IMR-90 (cell line): ENCODE data around the gene TTC39C. TPM values are rescaled to one million over a fixed set of nuclear protein-coding genes. Genes with fewer than 3 reads are reported as not detected.

Experiments
- ATAC-seq: fragments of 200-7000 bp; cut with Tn5 transposase; 2 replicates; pipeline ENCODE4 v1.9.1; 2020; ENCODE audit warnings: low read depth, mild to moderate bottlenecking, moderate library complexity
- BruUV-seq: library from RNA; stranded (reverse); fragments of 400-500 nt; replicated peaks from 2 replicates; lab custom pipeline; 2021; lab: Mats Ljungman, UMichigan
- CTCF ChIA-PET: fragments of 300-600 bp; formaldehyde crosslinking; extraction: SDS; loops from one replicate; lab custom pipeline; 2021; ENCODE audit warnings: antibody characterized with exemption; lab: Yijun Ruan, JAX
- POLR2A ChIA-PET: fragments of 300-600 bp; sonication (Branson Sonifier 250); formaldehyde crosslinking; loops from one replicate; lab custom pipeline; 2022; ENCODE audit warnings: antibody characterized with exemption; ENCODE audit not compliant: unreplicated experiment; lab: Charles Lee
- DNase-seq: peaks from one replicate; pipeline ENCODE4 v3.0.0; 2013
- H2AFZ ChIP-seq: replicated peaks from 2 replicates; pipeline ENCODE3; 2013; ENCODE audit warnings: low read length, mild to moderate bottlenecking; ENCODE audit not compliant: poor library complexity
- H2AK5ac ChIP-seq: 2 replicates; pipeline ENCODE4 v1.6.1; 2013; ENCODE audit warnings: low read depth, low read length, inconsistent platforms
- H2AK9ac ChIP-seq: replicated peaks from 2 replicates; pipeline ENCODE3; 2013; ENCODE audit warnings: mild to moderate bottlenecking, low read depth, low read length, moderate library complexity; ENCODE audit not compliant: poor library complexity
- H2BK120ac ChIP-seq: 2 replicates; pipeline ENCODE4 v1.6.1; 2013; ENCODE audit warnings: low read depth, low read length, inconsistent platforms
- H2BK15ac ChIP-seq: 3 replicates; pipeline ENCODE4 v1.6.1; 2013; ENCODE audit warnings: low read depth, low read length, inconsistent platforms
- H2BK20ac ChIP-seq: 2 replicates; pipeline ENCODE4 v1.6.1; 2013; ENCODE audit warnings: low read depth, mild to moderate bottlenecking, inconsistent platforms, low read length, moderate library complexity
- H2BK5ac ChIP-seq: 2 replicates; pipeline ENCODE4 v1.6.1; 2013; ENCODE audit warnings: mild to moderate bottlenecking, low read depth, low read length, inconsistent platforms; ENCODE audit not compliant: poor library complexity, severe bottlenecking
- H3K14ac ChIP-seq: replicated peaks from 2 replicates; pipeline ENCODE4 v1.6.1; 2013; ENCODE audit warnings: low read depth, low read length, inconsistent platforms
- H3K18ac ChIP-seq: 2 replicates; pipeline ENCODE4 v1.6.1; 2013; ENCODE audit warnings: low read depth, low read length, control low read depth
- H3K23ac ChIP-seq: 2 replicates; pipeline ENCODE4 v1.6.1; 2013; ENCODE audit warnings: low read depth, low read length, inconsistent platforms
- H3K27ac ChIP-seq: 2 replicates; pipeline ENCODE4 v1.5.1; 2013; ENCODE audit warnings: mild to moderate bottlenecking, control low read depth, low read length; ENCODE audit not compliant: insufficient read depth
- H3K27me3 ChIP-seq: 2 replicates; pipeline ENCODE4 v1.6.1; 2013; ENCODE audit warnings: low read length; ENCODE audit not compliant: control insufficient read depth, insufficient read depth
- H3K36me3 ChIP-seq: 2 replicates; pipeline ENCODE4 v1.6.1; 2013; ENCODE audit warnings: low read length, mixed read lengths; ENCODE audit not compliant: control insufficient read depth, insufficient read depth
- H3K4ac ChIP-seq: 2 replicates; pipeline ENCODE4 v1.6.1; 2013; ENCODE audit warnings: low read depth, low read length, inconsistent platforms
- H3K4me1 ChIP-seq: 2 replicates; pipeline ENCODE4 v1.6.1; 2013; ENCODE audit warnings: low read length, mixed read lengths; ENCODE audit not compliant: control insufficient read depth, insufficient read depth
- H3K4me2 ChIP-seq: 2 replicates; pipeline ENCODE4 v1.6.1; 2013; ENCODE audit warnings: low read depth, mild to moderate bottlenecking, control low read depth, low read length, moderate library complexity
- H3K4me3 ChIP-seq: 2 replicates; pipeline ENCODE4 v1.5.1; 2013; ENCODE audit warnings: low read depth, mild to moderate bottlenecking, control low read depth, low read length, moderate library complexity; ENCODE audit not compliant: insufficient read depth
- H3K56ac ChIP-seq: 2 replicates; pipeline ENCODE4 v1.6.1; 2013; ENCODE audit warnings: low read length, inconsistent platforms; ENCODE audit not compliant: insufficient read depth; ENCODE audit errors: extremely low read depth
- H3K79me1 ChIP-seq, 2 experiments: 2 replicates each; pipeline ENCODE4 v1.6.1; 2013; ENCODE audit warnings: low read length in 2 of 2, inconsistent platforms in 1 of 2, low read depth in 1 of 2
- H3K9ac ChIP-seq: 2 replicates; pipeline ENCODE4 v1.6.1; 2013; ENCODE audit warnings: low read depth, low read length, control low read depth
- H3K9me1 ChIP-seq: 2 replicates; pipeline ENCODE4 v1.6.1; 2013; ENCODE audit warnings: low read length, inconsistent platforms; ENCODE audit not compliant: insufficient read depth
- H3K9me3 ChIP-seq: 2 replicates; pipeline ENCODE4 v1.6.1; 2013; ENCODE audit warnings: low read length; ENCODE audit not compliant: control insufficient read depth, insufficient read depth
- H4K20me1 ChIP-seq: 2 replicates; pipeline ENCODE4 v1.6.1; 2013; ENCODE audit warnings: low read length, inconsistent platforms; ENCODE audit not compliant: insufficient read depth
- H4K5ac ChIP-seq: 2 replicates; pipeline ENCODE4 v1.6.1; 2013; ENCODE audit warnings: mild to moderate bottlenecking, low read depth, low read length, control low read depth
- H4K8ac ChIP-seq, 2 experiments: 2 replicates each; pipeline ENCODE4 v1.6.1; 2013; ENCODE audit warnings: low read depth in 2 of 2, low read length in 2 of 2, control low read depth in 1 of 2, inconsistent platforms in 1 of 2
- H4K91ac ChIP-seq: 2 replicates; pipeline ENCODE4 v1.6.1; 2013; ENCODE audit warnings: low read depth, low read length, inconsistent platforms; ENCODE audit not compliant: insufficient read depth
- BHLHE40 ChIP-seq: fragments of 150-350 bp; IDR thresholded peaks from 2 replicates; pipeline ENCODE4 v1.6.1; 2016; ENCODE audit warnings: mild to moderate bottlenecking, low read depth, low read length
- CEBPB ChIP-seq: IDR thresholded peaks from 2 replicates; pipeline ENCODE4 v1.6.1; 2012; ENCODE audit warnings: low read depth, low read length, improper control_type of control experiment
- CHD1 ChIP-seq: IDR thresholded peaks from 2 replicates; pipeline ENCODE4 v1.6.1; 2012; ENCODE audit warnings: low read depth, low read length, improper control_type of control experiment
- FOS ChIP-seq: fragments of 150-350 bp; IDR thresholded peaks from 2 replicates; pipeline ENCODE4 v1.6.1; 2016; ENCODE audit warnings: low read depth, low read length
- MAZ ChIP-seq: IDR thresholded peaks from 2 replicates; pipeline ENCODE4 v1.6.1; 2012; ENCODE audit warnings: low read depth, mild to moderate bottlenecking, low read length, improper control_type of control experiment, moderate library complexity, borderline replicate concordance
- MXI1 ChIP-seq: IDR thresholded peaks from 2 replicates; pipeline ENCODE4 v1.6.1; 2012; ENCODE audit warnings: low read depth, mild to moderate bottlenecking, low read length, moderate library complexity, borderline replicate concordance
- NFE2L2 ChIP-seq: fragments of 150-350 bp; IDR thresholded peaks from 2 replicates; pipeline ENCODE4 v1.6.1; 2016; ENCODE audit warnings: low read depth, mild to moderate bottlenecking, low read length
- POLR2A ChIP-seq: IDR thresholded peaks from 2 replicates; pipeline ENCODE4 v1.6.1; 2012; ENCODE audit warnings: mild to moderate bottlenecking, low read depth, low read length
- RAD21 ChIP-seq: IDR thresholded peaks from 2 replicates; pipeline ENCODE4 v1.6.1; 2012; ENCODE audit warnings: low read length, improper control_type of control experiment
- RCOR1 ChIP-seq: IDR thresholded peaks from 2 replicates; pipeline ENCODE4 v1.6.1; 2012; ENCODE audit warnings: mild to moderate bottlenecking, low read length, improper control_type of control experiment; ENCODE audit not compliant: insufficient replicate concordance
- RFX5 ChIP-seq: IDR thresholded peaks from 2 replicates; pipeline ENCODE4 v1.8.0; 2012; ENCODE audit warnings: low read depth, mild to moderate bottlenecking, low read length, moderate library complexity
- SMC3 ChIP-seq: fragments of 150-350 bp; IDR thresholded peaks from 2 replicates; pipeline ENCODE4 v1.6.1; 2016; ENCODE audit warnings: low read depth, mild to moderate bottlenecking, antibody characterized with exemption, low read length, moderate library complexity
- WGBS, 2 experiments: methylation state at CpG; one replicate each; pipeline versions ENCODE4 v1.1.5 to v1.1.7; 2013; ENCODE audit warnings: missing lambda C conversion rate in 2 of 2; ENCODE audit not compliant: insufficient read length in 1 of 2; ENCODE audit errors: extremely low coverage in 2 of 2; 5-methylcytosine and 5-hydroxymethylcytosine counted together
- dilution Hi-C: fragments of 300-500 bp; cut with HindIII; formaldehyde crosslinking; loops from one replicate; pipeline ENCODE4 v1.14.3; 2018; ENCODE audit warnings: low sequenced_read_pairs; ENCODE audit not compliant: unreplicated experiment
- in situ Hi-C: fragments of 300-500 bp; cut with MboI; formaldehyde crosslinking; loops from 3 replicates; pipeline ENCODE4 v1.14.3; 2019; ENCODE audit warnings: low sequenced_read_pairs, inconsistent platforms, mixed read lengths
- intact Hi-C: fragments of 100-400 bp; cut with micrococcal nuclease; formaldehyde crosslinking; loops from 2 replicates; pipeline ENCODE4 v1.10.0; 2022
- polyA plus RNA-seq, 3 experiments: library from polyadenylated mRNA; depleted of rRNA; stranded (reverse); fragments of >200 nt; gene quantifications; 2 replicates each; pipeline ENCODE4 v1.2.3, GENCODE V29; 2012; ENCODE audit warnings: low replicate concordance in 1 of 3
- total RNA-seq: library from RNA; depleted of rRNA; stranded (reverse); fragments of >200 nt; gene quantifications from 2 replicates; pipeline ENCODE4 v1.2.3, GENCODE V29; 2012
- TF ChIP-seq, protein P1 (sequence below): fragments of 150-350 bp; IDR thresholded peaks from 2 replicates; pipeline ENCODE4 v1.6.1; 2016; ENCODE audit warnings: low read depth, mild to moderate bottlenecking, low read length, moderate library complexity, borderline replicate concordance
- TF ChIP-seq, protein P2 (sequence below): conservative IDR thresholded peaks from 2 replicates; pipeline ENCODE4 v1.5.1; 2012; ENCODE audit warnings: mild to moderate bottlenecking, low read depth, low read length, improper control_type of control experiment

The TTC39C gene
- total and polyA plus RNA-seq, 2 of the 4 experiments (the other 2 are of a cell fraction), result 8.0 to 20.8 TPM

DNA sequence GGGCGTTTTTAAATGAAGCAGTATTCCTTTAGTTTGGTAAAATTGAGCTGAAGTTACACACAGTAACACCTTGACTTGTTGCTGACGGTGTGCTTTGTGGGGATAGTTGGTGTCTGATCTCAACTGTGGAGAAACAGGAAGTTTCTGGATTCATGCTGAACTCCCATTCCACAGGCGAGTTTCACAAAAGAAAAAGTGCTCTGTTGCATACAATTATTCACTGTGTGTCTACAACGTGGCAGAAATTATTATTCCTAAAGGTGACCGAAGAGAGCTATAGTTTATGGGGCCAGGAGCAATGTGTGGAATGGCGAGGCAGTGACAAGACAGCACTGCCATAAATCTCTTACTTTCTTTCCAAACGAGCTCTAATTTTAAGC lies 123.8 kb downstream of the TTC39C start:
- WGBS, 2 experiments, result 33% methylated on average over 2 of the region's 7 CpGs; no CpG with 5 or more reads in 1 of the 2 experiments
- Histone ChIP-seq H3K4me2 (peak overlapping the region; percentile 63), H2AK9ac (peak overlapping the region; percentile 84), H3K9ac (peak overlapping the region; percentile 10; the same call in 1 of the 2 replicates), H3K23ac (0 out of 2 replicates have a peak overlapping the region, but pooled peaks have one; percentile 39), H3K4me3 (peak overlapping the region; percentile 47), H3K4me1 (peaks cover 2% of the 10 kb centered on the region), H2BK5ac (no peak overlapping the region), H4K20me1 (no peaks in the 10 kb centered on the region), H4K8ac (peak overlapping the region; percentile 51 to 88; a peak in 3 of 4 replicates), H2AFZ (peak overlapping the region; percentile 95), H2BK120ac (peak overlapping the region; percentile 48; the same call in 1 of the 2 replicates), H2BK15ac (0 out of 3 replicates have a peak overlapping the region, but pooled peaks have one; percentile 9), H3K14ac (peak overlapping the region; percentile 69), H2BK20ac (no peak overlapping the region), H4K91ac (no peak overlapping the region), H3K27ac (no peak overlapping the region), H3K27me3 (no peaks in the 10 kb centered on the region), H3K4ac (peak overlapping the region; percentile 38), H3K36me3 (0 out of 2 replicates have a peak, but pooled peaks cover under 1% of the 10 kb centered on the region), H3K9me1 (0 out of 2 replicates have a peak, but pooled peaks cover 6% of the 10 kb centered on the region), H3K18ac (no peak overlapping the region), H2AK5ac (no peak overlapping the region), H3K9me3 (no peaks in the 10 kb centered on the region), H4K5ac (peak overlapping the region; percentile 16; the same call in 1 of the 2 replicates), H3K79me1 (peaks cover 0 to 6% of the 10 kb centered on the region in 2 experiments; a peak in 1 of 4 replicates), H3K56ac (no peak overlapping the region; the same call in 1 of the 2 replicates)
- CTCF ChIA-PET, result interaction anchor here (0.6 kb wide), 1 partner anchor 56 kb away, joined by 3 read pairs; no protein-coding TSS in a partner anchor
- dilution Hi-C loops (no loop called here), intact Hi-C loops (no loop called here), in situ Hi-C loops (no loop called here)
- no peak for DNase-seq
- BruUV-seq, result no TSS peak
- TF ChIP-seq CEBPB, result no peak
- TF ChIP-seq, protein P1, sequence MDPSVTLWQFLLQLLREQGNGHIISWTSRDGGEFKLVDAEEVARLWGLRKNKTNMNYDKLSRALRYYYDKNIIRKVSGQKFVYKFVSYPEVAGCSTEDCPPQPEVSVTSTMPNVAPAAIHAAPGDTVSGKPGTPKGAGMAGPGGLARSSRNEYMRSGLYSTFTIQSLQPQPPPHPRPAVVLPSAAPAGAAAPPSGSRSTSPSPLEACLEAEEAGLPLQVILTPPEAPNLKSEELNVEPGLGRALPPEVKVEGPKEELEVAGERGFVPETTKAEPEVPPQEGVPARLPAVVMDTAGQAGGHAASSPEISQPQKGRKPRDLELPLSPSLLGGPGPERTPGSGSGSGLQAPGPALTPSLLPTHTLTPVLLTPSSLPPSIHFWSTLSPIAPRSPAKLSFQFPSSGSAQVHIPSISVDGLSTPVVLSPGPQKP, result no peak
- no peak for TF ChIP-seq RAD21
- TF ChIP-seq FOS, result no peak
- no peak for TF ChIP-seq POLR2A
- TF ChIP-seq MXI1, result no peak
- TF ChIP-seq CHD1, result no peak
- TF ChIP-seq RFX5, result no peak
- TF ChIP-seq, protein P2, sequence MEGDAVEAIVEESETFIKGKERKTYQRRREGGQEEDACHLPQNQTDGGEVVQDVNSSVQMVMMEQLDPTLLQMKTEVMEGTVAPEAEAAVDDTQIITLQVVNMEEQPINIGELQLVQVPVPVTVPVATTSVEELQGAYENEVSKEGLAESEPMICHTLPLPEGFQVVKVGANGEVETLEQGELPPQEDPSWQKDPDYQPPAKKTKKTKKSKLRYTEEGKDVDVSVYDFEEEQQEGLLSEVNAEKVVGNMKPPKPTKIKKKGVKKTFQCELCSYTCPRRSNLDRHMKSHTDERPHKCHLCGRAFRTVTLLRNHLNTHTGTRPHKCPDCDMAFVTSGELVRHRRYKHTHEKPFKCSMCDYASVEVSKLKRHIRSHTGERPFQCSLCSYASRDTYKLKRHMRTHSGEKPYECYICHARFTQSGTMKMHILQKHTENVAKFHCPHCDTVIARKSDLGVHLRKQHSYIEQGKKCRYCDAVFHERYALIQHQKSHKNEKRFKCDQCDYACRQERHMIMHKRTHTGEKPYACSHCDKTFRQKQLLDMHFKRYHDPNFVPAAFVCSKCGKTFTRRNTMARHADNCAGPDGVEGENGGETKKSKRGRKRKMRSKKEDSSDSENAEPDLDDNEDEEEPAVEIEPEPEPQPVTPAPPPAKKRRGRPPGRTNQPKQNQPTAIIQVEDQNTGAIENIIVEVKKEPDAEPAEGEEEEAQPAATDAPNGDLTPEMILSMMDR, result no peak
- no peak for TF ChIP-seq NFE2L2
- TF ChIP-seq MAZ, result no peak
- no peak for TF ChIP-seq RCOR1
- TF ChIP-seq BHLHE40, result no peak
- TF ChIP-seq SMC3, result no peak
- POLR2A ChIA-PET, result interaction anchor here (0.6 to 1.1 kb wide), 5 partner anchors 13 to 521 kb away, joined by 3 to 5 read pairs (median 4); no protein-coding TSS in a partner anchor
- ATAC-seq, result peak; percentile 7
